ENCODE results near the gene ZDHHC21.

The ZDHHC21 gene

DNA sequence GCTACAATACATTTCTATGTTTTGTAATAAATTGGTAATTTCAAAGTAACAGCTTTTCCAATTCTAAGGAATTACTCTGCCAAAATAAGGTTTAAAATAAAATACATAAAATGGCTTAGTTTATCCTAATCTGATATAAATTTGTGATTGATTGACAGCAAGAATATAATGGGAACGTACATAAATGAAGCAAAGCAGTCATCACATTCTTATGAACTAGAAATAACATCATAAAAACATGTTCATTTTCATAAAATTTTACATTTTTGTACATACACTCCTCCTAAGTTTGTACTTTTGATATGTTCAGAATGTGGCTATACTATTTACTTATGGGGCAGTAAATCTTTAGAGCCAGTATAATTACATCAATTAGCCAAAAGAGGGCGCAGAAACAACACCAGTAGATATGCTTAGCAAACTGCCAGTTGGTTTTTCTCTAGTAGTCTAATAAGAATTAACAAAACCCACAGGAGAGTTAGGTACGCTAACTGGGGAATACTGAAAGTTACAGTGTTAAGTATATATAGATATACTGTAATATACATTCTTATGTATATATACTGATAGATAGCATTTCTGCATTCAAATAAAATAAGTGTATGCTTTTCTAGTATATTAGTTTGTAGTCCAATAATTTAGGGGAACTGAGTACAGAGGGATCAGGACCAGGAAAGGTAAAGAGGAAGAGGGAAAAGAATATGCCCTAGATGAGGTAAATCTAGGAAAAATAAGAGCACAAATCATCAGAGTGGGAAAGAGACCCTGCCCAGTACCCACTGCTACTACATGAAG, 76.8 kb downstream of the ZDHHC21 start:
- peak; percentile 42 for DNase-seq (ENCODE audit: low spot score)

DNA sequence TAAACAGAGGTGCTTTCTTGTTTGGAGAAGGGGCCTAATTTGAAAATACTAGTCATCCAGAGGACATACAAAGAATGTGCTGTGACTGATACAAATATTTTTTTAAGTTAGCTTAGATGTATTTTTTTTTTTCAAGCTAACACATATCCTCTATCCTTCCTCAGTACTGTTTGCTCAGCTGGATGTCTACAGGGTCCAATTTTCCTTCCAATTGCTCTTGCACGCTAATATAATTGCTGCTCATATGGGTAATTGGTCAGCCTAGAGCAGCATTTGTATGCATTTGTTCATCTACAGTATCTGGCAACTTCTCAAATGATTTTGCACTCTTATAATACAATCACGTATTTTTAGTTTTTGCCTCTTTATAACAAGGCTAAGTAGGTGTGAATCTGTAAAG, 84.7 kb downstream of the ZDHHC21 start:
- no peak for DNase-seq (ENCODE audit: low spot score)

DNA sequence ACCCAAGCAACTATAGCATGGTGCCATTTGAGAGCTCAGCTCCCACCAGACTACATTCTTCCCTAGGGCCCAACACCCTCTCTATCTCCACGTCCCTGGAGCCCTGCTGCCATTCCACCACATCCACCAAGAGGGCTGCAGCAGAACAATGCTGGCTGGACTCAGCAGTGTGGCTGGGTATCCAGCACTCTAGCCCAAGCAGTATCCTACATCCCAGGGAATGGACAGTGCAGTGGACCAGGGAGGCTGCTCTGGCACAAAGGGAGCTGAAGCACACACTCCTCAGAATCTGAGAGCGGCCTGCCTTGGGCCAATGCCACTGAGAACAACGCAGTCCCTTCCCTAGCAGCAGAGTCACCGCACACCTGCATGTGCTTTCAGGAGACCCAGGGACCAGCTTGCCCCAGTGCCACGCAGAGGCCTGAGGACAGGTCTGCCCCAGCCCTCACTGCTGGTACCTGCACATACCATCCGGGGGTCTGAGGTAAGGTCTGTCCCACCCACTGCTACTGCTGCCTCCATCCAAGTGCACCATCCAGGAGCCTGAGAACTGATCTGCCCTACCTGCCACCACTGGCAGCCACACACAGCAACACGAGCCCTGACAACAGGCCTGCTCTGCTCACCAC, 95.9 kb downstream of the ZDHHC21 start:
- DNase-seq (ENCODE audit: low spot score), result no peak

DNA sequence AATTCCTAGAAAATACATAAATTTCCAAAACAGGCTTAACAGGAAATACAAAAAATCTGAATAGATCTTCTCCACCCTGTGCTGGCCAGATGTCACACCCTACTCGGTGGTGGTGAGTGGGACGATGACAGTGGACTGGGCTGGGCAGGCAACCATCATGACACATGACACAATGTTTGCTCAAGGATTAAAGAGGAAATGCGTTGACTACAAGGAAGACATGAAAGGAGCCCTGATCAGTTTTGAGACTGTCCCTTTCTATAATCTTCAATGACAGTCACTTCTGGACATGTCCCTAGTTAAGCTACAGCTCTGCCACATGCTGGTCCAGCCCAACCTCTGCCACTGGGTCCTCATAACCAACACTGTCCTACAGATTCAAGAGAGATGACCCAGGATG, 99.8 kb downstream of the ZDHHC21 start:
- no peak for DNase-seq (ENCODE audit: low spot score)

DNA sequence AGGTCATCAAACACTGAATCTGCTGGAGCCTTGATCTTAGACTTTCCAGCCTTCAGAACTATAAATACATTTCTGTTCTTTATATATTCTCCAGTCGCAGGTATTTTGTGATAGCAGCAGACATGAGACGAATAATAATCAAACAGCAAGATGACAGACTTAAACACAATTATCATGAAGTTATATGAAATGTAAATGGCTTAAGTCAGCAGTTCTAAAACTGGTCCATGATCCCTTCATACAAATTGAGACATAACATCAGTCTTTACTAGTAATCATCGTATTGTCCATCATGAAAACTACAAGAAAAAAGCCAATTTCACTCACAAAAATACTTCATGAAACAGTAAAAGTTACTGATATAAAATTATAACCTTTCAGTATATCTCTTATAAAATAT, 101.8 kb downstream of the ZDHHC21 start:
- DNase-seq (ENCODE audit: low spot score), result no peak

DNA sequence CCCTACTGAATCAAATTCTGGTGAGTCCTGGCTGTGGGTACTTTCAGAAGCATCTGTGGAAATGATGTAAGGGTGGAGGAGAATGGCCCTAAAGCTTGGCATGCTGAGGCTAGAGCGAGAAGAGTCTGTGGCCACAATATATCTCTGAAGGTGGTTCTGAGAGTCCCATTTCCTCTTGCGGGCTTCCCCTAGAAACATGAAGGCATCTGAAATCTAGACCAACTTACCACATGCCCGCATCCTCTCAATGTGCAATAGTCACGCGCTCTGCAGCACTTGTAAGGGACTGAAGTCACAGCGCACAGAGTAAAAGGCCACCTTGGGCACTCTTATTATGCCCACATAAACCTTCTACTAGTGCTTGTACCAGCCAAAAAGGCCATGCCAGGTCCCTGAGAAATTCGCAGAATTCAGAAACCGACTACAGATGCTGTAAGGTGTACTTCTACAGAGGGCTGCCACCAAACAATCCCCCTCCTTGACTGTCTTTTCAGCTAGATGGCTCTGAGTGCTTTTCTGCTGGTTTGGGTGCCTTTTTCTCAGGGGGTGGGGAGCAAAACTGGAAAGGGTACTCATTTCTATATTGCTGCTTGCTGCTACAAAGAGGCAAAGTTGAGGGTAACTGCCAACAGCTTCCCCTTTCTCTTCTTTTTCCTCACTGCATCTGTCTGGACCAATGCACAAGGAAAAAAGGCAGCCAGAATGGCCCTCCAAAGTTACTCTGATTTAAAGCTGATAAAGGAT, 107.3 kb downstream of the ZDHHC21 start:
- DNase-seq (ENCODE audit: low spot score), result peak; percentile 74

DNA sequence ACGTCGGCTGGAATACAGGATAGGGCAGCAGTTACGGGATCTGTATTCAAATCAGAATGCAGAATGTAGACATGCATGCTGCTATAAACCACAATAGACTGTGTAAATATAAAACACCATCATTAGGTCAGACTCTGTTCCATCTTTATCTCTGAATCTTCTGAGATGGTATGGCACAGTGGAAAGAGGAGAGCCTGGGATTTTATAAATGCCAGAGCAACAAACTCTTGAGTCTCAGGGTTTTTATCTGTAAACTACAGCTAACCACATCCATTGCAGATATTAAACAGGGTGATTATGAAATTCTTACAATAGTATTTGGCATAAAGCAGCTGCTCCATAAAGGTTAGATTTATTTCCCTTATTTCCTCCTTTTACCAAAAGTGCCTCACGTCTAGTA, 108.7 kb downstream of the ZDHHC21 start:
- DNase-seq (ENCODE audit: low spot score), result no peak

DNA sequence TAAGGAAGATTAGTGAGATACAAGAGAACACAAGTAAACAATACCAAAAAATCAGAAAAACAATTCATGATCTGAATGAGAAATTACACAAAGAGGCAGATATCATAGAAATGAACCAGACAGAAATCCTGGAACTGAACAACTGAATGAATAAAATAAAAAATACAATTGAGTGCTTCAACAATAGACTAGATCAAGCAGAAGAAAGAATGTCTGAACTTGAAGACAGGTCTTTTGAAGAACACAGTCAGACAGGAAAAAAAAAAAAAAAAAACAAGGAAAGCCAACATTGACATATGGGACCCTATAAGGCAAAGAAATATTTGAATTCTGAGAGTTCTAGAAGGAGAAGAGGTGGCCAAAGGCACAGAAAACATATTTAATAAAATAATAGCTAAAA, 115.2 kb downstream of the ZDHHC21 start:
- no peak for DNase-seq (ENCODE audit: low spot score)

DNA sequence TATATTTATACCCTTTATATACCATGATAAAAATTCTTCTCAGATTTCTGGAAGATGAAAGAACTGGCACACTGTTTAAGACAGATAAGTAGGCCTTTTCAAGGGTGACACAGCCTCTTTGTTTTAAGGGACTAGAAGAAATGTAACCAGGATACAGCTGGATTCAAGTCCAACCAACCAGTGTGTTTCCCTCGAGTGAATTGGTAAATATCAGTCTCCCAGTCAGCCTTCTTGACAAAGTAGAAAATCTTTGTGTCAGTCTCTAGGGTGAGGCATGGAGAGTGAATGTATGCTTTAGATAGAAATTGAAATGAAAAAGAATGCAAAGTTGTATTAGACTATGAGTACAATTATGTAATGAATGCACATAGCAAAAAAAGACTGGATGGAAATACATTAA, 119.1 kb downstream of the ZDHHC21 start:
- DNase-seq (ENCODE audit: low spot score), result no peak

DNA sequence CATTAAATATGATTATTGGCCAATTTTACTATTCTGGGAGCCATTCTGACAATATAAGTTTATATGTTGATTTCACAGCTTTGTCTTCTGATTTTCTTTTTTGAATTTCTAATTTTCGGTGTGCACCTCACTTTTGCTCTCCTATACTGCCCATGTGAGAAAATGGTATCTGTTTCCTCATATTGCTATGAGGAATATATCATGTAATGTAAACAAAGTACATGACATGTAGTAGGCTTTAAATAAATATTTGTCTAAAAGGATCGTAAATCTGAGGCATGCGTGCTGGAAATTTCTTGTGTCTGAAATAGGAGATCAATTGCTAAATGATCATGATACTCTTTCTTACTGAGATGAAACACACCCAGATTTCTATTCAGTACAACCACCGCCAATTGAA, 119.9 kb downstream of the ZDHHC21 start:
- no peak for DNase-seq (ENCODE audit: low spot score)

DNA sequence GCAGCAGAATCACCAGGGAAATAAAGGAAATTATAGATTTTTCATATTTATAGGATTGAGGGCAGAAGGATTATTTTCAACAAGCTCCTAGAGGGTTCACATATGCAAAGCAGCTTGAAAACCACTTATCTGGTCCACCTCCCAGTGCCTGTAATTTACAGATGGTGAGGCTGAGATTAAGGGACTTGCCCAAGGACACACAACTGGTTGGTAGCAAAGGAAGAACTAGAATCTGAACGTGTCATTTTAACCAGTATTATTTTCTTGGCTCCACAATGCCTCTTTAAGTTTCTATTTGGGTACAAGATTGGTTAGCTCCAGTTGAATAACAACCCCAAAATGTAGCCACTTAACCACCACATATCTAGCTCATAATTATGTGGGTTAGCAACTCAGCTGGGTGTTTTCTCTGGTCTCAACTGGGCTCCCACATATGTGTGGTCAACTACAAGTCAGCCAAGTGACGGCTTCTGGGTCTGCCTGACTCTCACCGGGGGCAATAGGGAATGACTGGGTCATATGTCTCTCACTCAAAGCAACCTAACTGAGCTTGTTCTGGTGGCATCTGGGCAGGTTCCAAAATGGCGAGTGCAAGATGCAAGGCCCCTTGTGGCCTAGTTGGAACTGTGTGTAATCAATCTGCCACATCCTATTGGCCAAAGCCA, 127.7 kb downstream of the ZDHHC21 start:
- no peak for DNase-seq (ENCODE audit: low spot score)

DNA sequence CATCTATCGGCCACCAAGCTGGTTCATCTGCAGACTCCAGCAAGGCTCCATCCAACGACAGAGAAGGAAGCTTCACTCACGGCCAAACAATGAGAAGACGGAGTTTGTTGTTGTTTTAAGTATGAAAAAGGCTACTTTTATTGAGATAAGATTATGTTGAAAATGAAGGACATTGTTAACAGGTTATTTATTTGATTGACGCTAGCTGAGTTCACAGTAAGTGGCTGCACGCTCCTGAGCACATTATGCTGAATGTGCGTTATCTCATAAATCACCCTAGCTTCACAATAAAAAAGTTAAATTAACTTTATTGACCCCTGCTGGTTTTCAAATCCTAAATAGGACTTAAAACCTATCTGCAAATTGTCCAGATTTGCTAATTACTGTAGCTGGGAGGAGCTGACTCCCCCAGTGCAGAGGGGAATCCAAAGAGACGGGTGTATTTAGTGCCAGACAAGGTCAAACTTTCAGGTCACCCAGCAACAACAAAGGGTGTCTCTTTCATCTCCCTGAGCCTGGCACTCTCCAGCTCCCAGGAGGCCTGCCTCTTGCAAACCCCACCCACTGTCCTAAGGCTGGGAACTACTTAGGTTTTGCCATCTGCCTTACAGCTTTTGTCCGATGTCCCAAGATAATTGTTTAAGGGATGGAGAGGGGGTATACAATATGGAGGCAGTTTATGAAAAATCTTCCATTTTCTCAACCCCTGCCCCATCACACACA, 129.2 kb downstream of the ZDHHC21 start:
- no peak for DNase-seq (ENCODE audit: low spot score)

DNA sequence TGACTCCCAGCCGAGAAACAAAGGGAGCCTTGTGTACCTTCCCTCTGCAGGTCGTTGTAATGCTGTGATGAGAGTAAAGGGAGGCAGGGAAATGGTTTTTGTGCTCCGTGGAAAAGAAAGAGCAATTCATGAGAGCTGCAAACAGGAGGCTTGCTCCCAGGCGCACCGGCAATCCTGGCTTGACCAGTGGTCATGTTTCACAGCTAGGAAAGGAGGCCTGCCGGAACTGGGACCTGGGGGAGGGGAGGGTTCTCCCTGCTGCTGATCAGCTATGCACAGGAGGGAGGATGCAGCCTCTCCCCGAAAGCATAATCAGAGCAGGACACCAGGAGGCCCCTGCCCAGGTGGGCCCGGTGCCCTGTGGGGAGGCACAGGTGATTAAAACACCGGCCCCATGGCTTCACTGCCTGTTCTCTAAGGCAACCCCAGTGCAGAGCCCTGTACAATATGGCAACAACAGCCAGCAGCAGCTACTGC, 131.3 kb downstream of the ZDHHC21 start:
- no peak for DNase-seq (ENCODE audit: low spot score)

Measured in activated CD4-positive, alpha-beta T cell treated with anti-CD3 and anti-CD28 coated beads, Interleukin-2, Interleukin-4, amounts not matched to agents 100 ng/mL and 50 ng/mL, durations not matched to agents 16 hours and 8 hours (primary cell).